MG63 (cell line): ENCODE data around the gene TES. TPM values are rescaled to one million over a fixed set of nuclear protein-coding genes. Genes with fewer than 3 reads are reported as not detected.
"Not testable (repeated sequence)": the region's sequence is repeated elsewhere in the genome, so short reads cannot be mapped to it uniquely, and the experiment has no call there.

Experiments used
- DNase-seq: peaks from one replicate; pipeline ENCODE4 v3.0.0-alpha.2; 2020
- H3K27me3 ChIP-seq: fragments of 250-450 bp; sonication (Bioruptor Pico); 2 replicates; pipeline ENCODE4 v1.5.1; 2020; ENCODE audit warnings: mild to moderate bottlenecking, moderate library complexity
- H3K36me3 ChIP-seq: fragments of 250-450 bp; sonication (Bioruptor Pico); 2 replicates; pipeline ENCODE4 v1.5.1; 2020; ENCODE audit warnings: mild to moderate bottlenecking, moderate library complexity
- H3K4me3 ChIP-seq: fragments of 250-450 bp; sonication (Bioruptor Pico); 2 replicates; pipeline ENCODE4 v1.5.1; 2020; ENCODE audit warnings: mild to moderate bottlenecking, moderate library complexity
- H3K9me3 ChIP-seq: fragments of 250-450 bp; sonication (Bioruptor Pico); 2 replicates; pipeline ENCODE4 v1.5.1; 2020; ENCODE audit warnings: mild to moderate bottlenecking, moderate library complexity
- total RNA-seq: library from RNA; depleted of rRNA; stranded (reverse); fragments of >200 nt; shearing (Covaris generic); gene quantifications from 2 replicates; pipeline ENCODE4 v1.2.3, GENCODE V29; 2014; ENCODE audit warnings: low replicate concordance

Gene TES
- total RNA-seq, 1 experiment from 2014 or later: 39.1 TPM

- H3K36me3 ChIP-seq: no peaks in the 10 kb centered on the region
- no peak for DNase-seq
- no peak overlapping the region for H3K4me3 ChIP-seq
- no peaks in the 10 kb centered on the region; the same call in none of the 2 replicates for H3K9me3 ChIP-seq
- no peaks in the 10 kb centered on the region for H3K27me3 ChIP-seq
Measured at GRCh38 chr7:116279217-116279616, 68.9 kb downstream of the TES start.

- no peak overlapping the region for H3K4me3 ChIP-seq
- no peaks in the 10 kb centered on the region for H3K27me3 ChIP-seq
- H3K36me3 ChIP-seq: no peaks in the 10 kb centered on the region
- DNase-seq: no peak
- no peaks in the 10 kb centered on the region; the same call in none of the 2 replicates for H3K9me3 ChIP-seq
Measured at GRCh38 chr7:116280803-116281202, 70.5 kb downstream of the TES start.

GRCh38 chr7:116283595-116284204 is 73.4 kb downstream of the TES start:
- H3K4me3 ChIP-seq: no peak overlapping the region
- no peaks in the 10 kb centered on the region for H3K9me3 ChIP-seq
- no peaks in the 10 kb centered on the region for H3K36me3 ChIP-seq
- no peaks in the 10 kb centered on the region for H3K27me3 ChIP-seq
- no peak for DNase-seq

- H3K4me3 ChIP-seq: no peak overlapping the region
- no peaks in the 10 kb centered on the region for H3K36me3 ChIP-seq
- no peak for DNase-seq
- no peaks in the 10 kb centered on the region for H3K27me3 ChIP-seq
- H3K9me3 ChIP-seq: no peaks in the 10 kb centered on the region
Measured at GRCh38 chr7:116284390-116284789, 74.1 kb downstream of the TES start.

GRCh38 chr7:116285252-116285651 is 74.9 kb downstream of the TES start:
- Histone ChIP-seq H3K9me3 (no peaks in the 10 kb centered on the region), H3K36me3 (no peaks in the 10 kb centered on the region), H3K27me3 (no peaks in the 10 kb centered on the region), H3K4me3 (no peak overlapping the region)
- no peak for DNase-seq

GRCh38 chr7:116290740-116291139 is 80.4 kb downstream of the TES start:
- Histone ChIP-seq H3K27me3 (no peaks in the 10 kb centered on the region), H3K36me3 (no peaks in the 10 kb centered on the region), H3K9me3 (no peaks in the 10 kb centered on the region), H3K4me3 (no peak overlapping the region)
- DNase-seq: no peak

GRCh38 chr7:116291937-116292336 is 81.6 kb downstream of the TES start:
- Histone ChIP-seq H3K9me3 (no peaks in the 10 kb centered on the region), H3K36me3 (no peaks in the 10 kb centered on the region), H3K27me3 (no peaks in the 10 kb centered on the region), H3K4me3 (no peak overlapping the region)
- DNase-seq: no peak

- DNase-seq: no peak
- Histone ChIP-seq H3K36me3 (no peaks in the 10 kb centered on the region), H3K9me3 (no peaks in the 10 kb centered on the region), H3K27me3 (no peaks in the 10 kb centered on the region), H3K4me3 (no peak overlapping the region)
Measured at GRCh38 chr7:116292381-116292780, 82.0 kb downstream of the TES start.

GRCh38 chr7:116293139-116293538 is 82.8 kb downstream of the TES start:
- H3K36me3 ChIP-seq: no peaks in the 10 kb centered on the region
- no peak for DNase-seq
- H3K4me3 ChIP-seq: no peak overlapping the region
- H3K27me3 ChIP-seq: no peaks in the 10 kb centered on the region
- no peaks in the 10 kb centered on the region for H3K9me3 ChIP-seq

GRCh38 chr7:116293633-116294032 is 83.3 kb downstream of the TES start:
- no peak overlapping the region for H3K4me3 ChIP-seq
- no peak for DNase-seq
- no peaks in the 10 kb centered on the region for H3K9me3 ChIP-seq
- H3K36me3 ChIP-seq: no peaks in the 10 kb centered on the region
- no peaks in the 10 kb centered on the region for H3K27me3 ChIP-seq

- H3K9me3 ChIP-seq, H3K4me3 ChIP-seq, H3K27me3 ChIP-seq, DNase-seq, H3K36me3 ChIP-seq: not testable (repeated sequence)
Measured at GRCh38 chr7:116295903-116296302, 85.6 kb downstream of the TES start.

GRCh38 chr7:116298055-116298454 is 87.7 kb downstream of the TES start:
- no peaks in the 10 kb centered on the region for H3K9me3 ChIP-seq
- H3K36me3 ChIP-seq: no peaks in the 10 kb centered on the region
- H3K4me3 ChIP-seq: no peak overlapping the region
- DNase-seq: no peak
- no peaks in the 10 kb centered on the region for H3K27me3 ChIP-seq

- Histone ChIP-seq H3K27me3 (no peaks in the 10 kb centered on the region), H3K36me3 (no peaks in the 10 kb centered on the region), H3K4me3 (no peak overlapping the region), H3K9me3 (no peaks in the 10 kb centered on the region)
- no peak for DNase-seq
Measured at GRCh38 chr7:116298576-116298975, 88.2 kb downstream of the TES start.

- Histone ChIP-seq H3K4me3 (no peak overlapping the region), H3K9me3 (no peaks in the 10 kb centered on the region), H3K36me3 (no peaks in the 10 kb centered on the region), H3K27me3 (no peaks in the 10 kb centered on the region)
- DNase-seq: no peak
Measured at GRCh38 chr7:116305485-116306408, 95.4 kb downstream of the TES start.

- DNase-seq: no peak
Measured at GRCh38 chr7:116306409-116307048, 96.2 kb downstream of the TES start.

GRCh38 chr7:116307253-116307652 is 96.9 kb downstream of the TES start:
- no peak for DNase-seq
- H3K36me3 ChIP-seq: no peaks in the 10 kb centered on the region
- no peaks in the 10 kb centered on the region for H3K27me3 ChIP-seq
- no peak overlapping the region for H3K4me3 ChIP-seq
- H3K9me3 ChIP-seq: no peaks in the 10 kb centered on the region

More at GRCh38 chr7:116306409-116307048, 96.2 kb downstream of the TES start:
- Histone ChIP-seq H3K27me3 (no peaks in the 10 kb centered on the region), H3K4me3 (no peak overlapping the region), H3K9me3 (no peaks in the 10 kb centered on the region), H3K36me3 (no peaks in the 10 kb centered on the region)
